Right ventricle myocardium superior (tissue), 1 donor: ENCODE results near the gene MTHFSD. TPM values are rescaled to one million over a fixed set of nuclear protein-coding genes. Genes with fewer than 3 reads are reported as not detected.

ENCODE experiments used
- ATAC-seq: fragments of 200-7000 bp; cut with Tn5 transposase; one replicate; pipeline ENCODE4 v1.9.1; 2020; ENCODE audit warnings: mild to moderate bottlenecking; ENCODE audit not compliant: poor library complexity
- DNase-seq: peaks from one replicate; pipeline ENCODE4 v3.0.0-alpha.2; 2020
- intact Hi-C: fragments of 100-400 bp; cut with DNase I; formaldehyde crosslinking; loops from one replicate; pipeline ENCODE4 v1.11.2; 2022
- total RNA-seq: library from RNA; stranded (reverse); fragmentation: NEBNext Ultra II Directional; extraction: Animal tissue kit (Norgen Biotek cat#: 25700); gene quantifications from one replicate; pipeline ENCODE4 v1.2.1, GENCODE V29; 2021
- donor health status: DM: no; HTN: yes; CAD: no; lungs with severe emphysema.

MTHFSD gene
- total RNA-seq, 1 donor from 2014 or later: 9.6 TPM

GRCh38 chr16:86511317-86512161 is 43.5 kb downstream of the MTHFSD start:
- ATAC-seq (no peak), DNase-seq (no peak)
- intact Hi-C loops: loop anchor here (10.0 kb wide), 1 partner anchor 687 kb away; no protein-coding TSS in a partner anchor

GRCh38 chr16:86510465-86511261 is 44.4 kb downstream of the MTHFSD start, which contains the start of gene FOXF1:
TSS of gene FOXF1 (plus strand) at chr16:86510527. CDS start at chr16:86510570, 43 bp downstream.
- intact Hi-C loops: loop anchor here (10.0 kb wide), 1 partner anchor 686 kb away; no protein-coding TSS in a partner anchor
- DNase-seq (no peak), ATAC-seq (no peak)

- DNase-seq: no peak
Observed at GRCh38 chr16:86509759-86510464, 45.1 kb downstream of the MTHFSD start.

GRCh38 chr16:86508947-86509758 is 45.9 kb downstream of the MTHFSD start:
- ATAC-seq: peak; percentile 79
- intact Hi-C loops: no loop called here
- peak; percentile 68 for DNase-seq

More at GRCh38 chr16:86509759-86510464, 45.1 kb downstream of the MTHFSD start:
- peak; percentile 70 for ATAC-seq
- intact Hi-C loops: loop anchor here (10.0 kb wide), 1 partner anchor 685 kb away; no protein-coding TSS in a partner anchor

- no peak for ATAC-seq
- no peak for DNase-seq
- intact Hi-C loops: no loop called here
Observed at GRCh38 chr16:86508028-86508946, 46.7 kb downstream of the MTHFSD start.

GRCh38 chr16:86507173-86508027 is 47.6 kb downstream of the MTHFSD start:
- DNase-seq: no peak

GRCh38 chr16:86505899-86506864 is 48.9 kb downstream of the MTHFSD start:
- ATAC-seq: no peak
- intact Hi-C loops: no loop called here
- no peak for DNase-seq

More at GRCh38 chr16:86507173-86508027, 47.6 kb downstream of the MTHFSD start:
- intact Hi-C loops: no loop called here
- ATAC-seq: no peak

- intact Hi-C loops: no loop called here
- no peak for DNase-seq
- no peak for ATAC-seq
Observed at GRCh38 chr16:86505185-86505898, 49.7 kb downstream of the MTHFSD start.

GRCh38 chr16:86504315-86505184 is 50.5 kb downstream of the MTHFSD start:
- ATAC-seq: no peak
- no peak for DNase-seq
- intact Hi-C loops: no loop called here

GRCh38 chr16:86503830-86504229 is 51.2 kb downstream of the MTHFSD start:
- ATAC-seq (no peak), DNase-seq (no peak)
- intact Hi-C loops: no loop called here

GRCh38 chr16:86502856-86503748 is 51.9 kb downstream of the MTHFSD start:
- no peak for DNase-seq
- no peak for ATAC-seq
- intact Hi-C loops: no loop called here

GRCh38 chr16:86501989-86502855 is 52.8 kb downstream of the MTHFSD start:
- ATAC-seq (no peak), DNase-seq (no peak)
- intact Hi-C loops: no loop called here
